ENCODE data around the gene NAT16. TPM values are rescaled to one million over a fixed set of nuclear protein-coding genes. Genes with fewer than 3 reads are reported as not detected.
A peak's percentile ranks its signal among the peaks of the same experiment; 100 is the strongest.
"Not testable (repeated sequence)": the region's sequence is repeated elsewhere in the genome, so short reads cannot be mapped to it uniquely, and the experiment has no call there.

NAT16 gene
- total RNA-seq, 1 donor from 2014 or later, result 0.12 TPM

DNA sequence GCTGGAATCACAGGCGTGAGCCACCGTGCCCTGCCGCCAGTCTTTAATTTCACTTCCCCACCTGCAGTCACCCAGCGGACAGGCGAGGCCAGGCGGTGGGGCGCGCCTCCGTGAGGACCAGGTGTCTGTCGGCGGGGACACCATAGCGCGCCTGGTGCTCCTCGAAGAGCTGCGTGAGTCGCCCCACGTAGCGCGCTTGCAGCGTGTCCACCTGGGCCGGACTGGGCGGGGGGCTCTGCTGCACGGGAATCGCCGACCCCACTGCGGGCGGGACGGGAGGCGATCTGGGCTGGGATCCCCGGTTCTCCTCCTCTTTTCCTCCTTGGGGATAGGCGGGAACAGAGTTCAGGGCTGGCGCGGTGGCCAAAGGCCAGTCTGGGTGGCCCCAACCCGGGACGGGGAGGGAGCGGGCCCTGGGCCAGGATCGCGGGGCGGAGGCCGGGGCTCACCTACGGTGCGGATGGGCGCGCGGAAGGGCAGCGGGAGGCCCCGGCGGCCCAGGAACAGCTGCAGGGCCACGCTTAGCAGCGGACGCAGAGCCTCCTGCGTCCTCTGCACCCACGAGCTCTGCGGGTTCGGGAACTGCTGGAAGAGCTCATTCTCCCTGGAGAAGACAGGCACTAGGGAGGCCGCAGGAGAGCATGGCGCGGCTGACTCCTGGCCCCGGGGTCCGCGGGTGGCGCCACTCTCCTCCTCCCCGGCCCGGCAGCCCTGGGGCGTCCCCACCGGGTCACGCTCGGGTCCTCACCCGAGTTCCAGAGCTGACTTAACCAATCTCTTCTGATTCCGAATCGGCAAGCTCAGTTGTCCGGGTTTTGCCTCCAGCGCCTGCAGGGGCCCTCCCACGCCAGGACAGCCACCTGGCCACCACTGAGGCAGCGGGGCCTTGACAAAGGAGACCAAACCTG is 21.9 kb upstream of the NAT16 start:
- DNase-seq (ENCODE audit: low read depth), result no peak
- peak overlapping the region; percentile 14 for H3K4me3 ChIP-seq (ENCODE audit: low read depth, low read length)
- TF ChIP-seq, protein P1, sequence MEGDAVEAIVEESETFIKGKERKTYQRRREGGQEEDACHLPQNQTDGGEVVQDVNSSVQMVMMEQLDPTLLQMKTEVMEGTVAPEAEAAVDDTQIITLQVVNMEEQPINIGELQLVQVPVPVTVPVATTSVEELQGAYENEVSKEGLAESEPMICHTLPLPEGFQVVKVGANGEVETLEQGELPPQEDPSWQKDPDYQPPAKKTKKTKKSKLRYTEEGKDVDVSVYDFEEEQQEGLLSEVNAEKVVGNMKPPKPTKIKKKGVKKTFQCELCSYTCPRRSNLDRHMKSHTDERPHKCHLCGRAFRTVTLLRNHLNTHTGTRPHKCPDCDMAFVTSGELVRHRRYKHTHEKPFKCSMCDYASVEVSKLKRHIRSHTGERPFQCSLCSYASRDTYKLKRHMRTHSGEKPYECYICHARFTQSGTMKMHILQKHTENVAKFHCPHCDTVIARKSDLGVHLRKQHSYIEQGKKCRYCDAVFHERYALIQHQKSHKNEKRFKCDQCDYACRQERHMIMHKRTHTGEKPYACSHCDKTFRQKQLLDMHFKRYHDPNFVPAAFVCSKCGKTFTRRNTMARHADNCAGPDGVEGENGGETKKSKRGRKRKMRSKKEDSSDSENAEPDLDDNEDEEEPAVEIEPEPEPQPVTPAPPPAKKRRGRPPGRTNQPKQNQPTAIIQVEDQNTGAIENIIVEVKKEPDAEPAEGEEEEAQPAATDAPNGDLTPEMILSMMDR (conservative IDR thresholded peaks at IDR 0.05; ENCODE audit: low read depth, low read length), result no peak

DNA sequence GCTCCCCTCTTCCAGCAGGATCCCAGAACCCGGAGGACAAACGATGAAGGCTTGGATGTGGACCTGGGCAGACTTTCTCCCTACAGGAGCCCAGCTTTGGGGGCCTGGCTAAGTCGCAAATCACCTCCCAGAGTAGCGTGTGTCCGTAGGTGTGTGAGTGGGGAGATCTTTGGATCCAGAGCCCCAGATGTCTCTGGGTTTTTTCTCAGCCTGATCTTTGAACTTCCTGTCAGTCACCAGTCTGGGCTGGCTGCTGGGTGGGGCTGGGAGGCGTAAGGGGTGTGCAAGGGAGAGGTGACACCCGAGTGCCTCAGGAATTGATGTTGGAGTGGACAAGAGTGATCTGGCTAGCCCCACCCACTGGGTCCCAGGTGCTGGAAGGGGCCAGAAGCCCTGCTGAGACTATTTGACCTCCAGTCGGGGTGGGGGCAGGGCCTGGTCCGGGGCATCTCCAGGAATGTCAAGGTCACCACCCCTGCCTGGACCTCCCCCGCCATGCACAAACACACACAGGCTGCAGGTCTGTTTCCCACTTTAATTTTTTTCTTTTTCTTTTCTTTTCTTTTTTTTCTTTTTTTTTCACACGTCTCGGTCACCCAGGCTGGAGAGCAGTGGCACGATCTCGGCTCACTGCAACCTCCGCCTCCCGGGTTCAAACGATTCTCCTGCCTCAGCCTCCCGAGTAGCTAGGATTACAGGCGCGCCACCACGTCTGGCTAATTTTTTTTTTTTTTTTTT is 20.9 kb upstream of the NAT16 start, which contains the start of gene MOGAT3:
TSS of gene MOGAT3 (minus strand) at position 175 of the 738 bp plus-strand sequence. CDS start 182 bp downstream, outside the sequence.
- TF ChIP-seq, protein P1 (conservative IDR thresholded peaks at IDR 0.05; ENCODE audit: low read depth, low read length), result no peak
- H3K4me3 ChIP-seq (ENCODE audit: low read depth, low read length), result peak within 1 kb of the TSS; percentile 14

DNA sequence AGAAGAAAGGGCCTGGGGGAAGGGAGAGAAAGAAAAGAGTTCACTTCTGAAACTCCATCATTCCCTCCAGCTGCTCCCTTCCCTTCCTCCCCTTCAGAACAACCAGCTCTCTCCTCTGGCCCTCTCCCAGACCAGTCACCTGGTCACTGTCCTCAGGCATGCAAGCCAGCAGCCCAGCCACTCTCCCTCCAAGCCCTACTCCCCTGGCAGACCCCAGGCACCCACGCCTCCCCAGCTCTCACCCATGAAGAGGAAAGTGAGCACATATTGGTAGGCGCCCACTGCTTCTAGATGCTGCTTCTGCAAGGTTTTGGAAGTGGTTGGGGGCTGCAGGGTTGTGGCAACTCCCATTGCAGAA is 20.4 kb upstream of the NAT16 start:
- H3K4me3 ChIP-seq (ENCODE audit: low read depth, low read length), result no peak overlapping the region
- TF ChIP-seq, protein P1 (conservative IDR thresholded peaks at IDR 0.05; ENCODE audit: low read depth, low read length), result no peak
- no peak for DNase-seq (ENCODE audit: low read depth)

More for the DNA sequence above, 20.9 kb upstream of the NAT16 start, which contains the start of gene MOGAT3:
- no peak for DNase-seq (ENCODE audit: low read depth)

DNA sequence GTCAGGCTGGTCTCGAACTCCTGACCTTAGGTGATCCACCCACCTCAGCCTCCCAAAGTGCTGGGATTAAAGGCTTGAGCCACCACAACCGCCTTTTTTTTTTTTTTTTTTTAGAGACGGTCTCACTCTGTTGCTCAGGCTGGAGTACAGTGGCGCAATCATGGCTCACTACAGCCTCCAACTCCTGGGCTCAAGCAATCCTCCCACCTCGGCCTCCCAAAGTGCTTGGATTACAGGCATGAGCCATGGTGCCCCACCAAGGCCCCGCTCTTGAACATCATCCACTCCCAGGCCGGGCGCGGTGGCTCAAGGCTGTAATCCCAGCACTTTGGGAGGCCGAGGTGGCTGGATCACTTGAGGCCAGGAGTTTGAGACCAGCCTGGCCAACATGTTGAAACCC is 19.4 kb upstream of the NAT16 start:
- H3K4me3 ChIP-seq (ENCODE audit: low read depth, low read length); DNase-seq (ENCODE audit: low read depth): not testable (repeated sequence)

DNA sequence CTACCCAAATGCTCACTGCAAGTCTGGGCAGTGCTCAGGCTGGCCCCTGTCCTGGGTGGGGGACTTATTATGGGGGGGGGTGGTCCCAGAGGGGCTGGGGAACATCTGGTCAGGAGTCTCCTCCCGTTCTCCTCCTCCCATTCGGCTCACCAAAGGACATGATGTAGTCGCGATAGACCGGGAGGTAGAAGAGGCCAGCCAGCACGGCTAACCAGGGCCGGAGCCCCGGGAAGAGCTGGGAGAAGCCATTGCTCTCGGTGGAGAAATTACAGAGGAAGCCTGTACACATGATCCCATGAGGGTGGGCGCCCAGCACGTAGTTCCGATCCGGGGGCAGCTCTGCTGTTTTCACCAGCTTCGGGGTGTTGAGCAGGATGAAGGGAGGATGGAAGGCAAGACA is 18.4 kb upstream of the NAT16 start:
- TF ChIP-seq, protein P1 (conservative IDR thresholded peaks at IDR 0.05; ENCODE audit: low read depth, low read length), result no peak
- no peak overlapping the region for H3K4me3 ChIP-seq (ENCODE audit: low read depth, low read length)
- DNase-seq (ENCODE audit: low read depth), result no peak

DNA sequence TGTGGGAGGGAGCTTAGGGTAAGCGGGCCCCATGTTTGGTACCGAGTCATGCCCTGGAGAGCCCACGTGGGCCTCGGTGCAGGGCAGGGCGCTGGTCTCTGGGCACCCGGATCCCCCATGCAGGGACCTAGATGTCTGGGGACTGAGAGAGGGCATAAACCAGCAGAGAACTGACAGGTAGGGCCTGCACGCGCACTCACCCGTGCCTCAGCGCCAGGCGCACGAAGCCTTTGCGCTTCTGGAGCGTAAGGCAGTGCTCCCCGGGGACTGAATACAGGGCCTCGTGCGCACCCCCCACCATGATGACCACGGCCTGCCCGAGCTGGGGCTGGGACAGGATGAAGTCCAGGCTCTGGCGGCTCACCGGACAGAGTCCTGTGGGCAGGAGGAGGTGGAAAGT is 17.9 kb upstream of the NAT16 start:
- no peak overlapping the region for H3K4me3 ChIP-seq (ENCODE audit: low read depth, low read length)
- TF ChIP-seq, protein P1 (conservative IDR thresholded peaks at IDR 0.05; ENCODE audit: low read depth, low read length), result no peak
- DNase-seq (ENCODE audit: low read depth), result no peak

DNA sequence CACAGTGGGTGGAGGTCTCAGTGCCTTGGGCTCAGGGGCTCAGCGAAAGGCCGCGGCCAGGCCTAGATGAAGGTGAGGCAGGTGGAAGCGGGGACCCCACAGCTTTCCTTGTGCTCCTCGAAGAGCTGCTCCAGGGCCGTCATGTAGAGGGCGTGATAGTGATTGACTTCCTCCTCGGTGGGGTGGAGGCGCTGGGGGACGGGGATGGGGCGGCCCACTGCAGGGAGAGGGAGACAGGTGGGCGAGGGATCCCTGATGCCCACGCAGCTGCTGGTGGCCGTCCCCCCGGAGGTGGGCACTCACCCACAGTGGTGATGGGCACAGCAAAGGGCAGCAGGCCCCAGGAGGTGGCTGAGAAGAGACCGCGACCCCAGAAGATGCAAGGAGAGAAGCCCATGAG is 15.8 kb upstream of the NAT16 start:
- no peak for DNase-seq (ENCODE audit: low read depth)
- TF ChIP-seq, protein P1 (conservative IDR thresholded peaks at IDR 0.05; ENCODE audit: low read depth, low read length), result no peak
- H3K4me3 ChIP-seq (ENCODE audit: low read depth, low read length), result no peak overlapping the region
